Fibroblast of skin of left quadriceps (primary cell): ENCODE measurements around the gene RASA3.

ENCODE experiments used
- DNase-seq, 2 experiments: peaks; one replicate each; pipeline ENCODE4 v3.0.0-alpha.2; 2013; ENCODE audit warnings: low read depth in 2 of 2

RASA3 gene

GRCh38 chr13:114067381-114067885, 65.0 kb downstream of the RASA3 start:
- DNase-seq = peak; percentile 72 to 75

DNA sequence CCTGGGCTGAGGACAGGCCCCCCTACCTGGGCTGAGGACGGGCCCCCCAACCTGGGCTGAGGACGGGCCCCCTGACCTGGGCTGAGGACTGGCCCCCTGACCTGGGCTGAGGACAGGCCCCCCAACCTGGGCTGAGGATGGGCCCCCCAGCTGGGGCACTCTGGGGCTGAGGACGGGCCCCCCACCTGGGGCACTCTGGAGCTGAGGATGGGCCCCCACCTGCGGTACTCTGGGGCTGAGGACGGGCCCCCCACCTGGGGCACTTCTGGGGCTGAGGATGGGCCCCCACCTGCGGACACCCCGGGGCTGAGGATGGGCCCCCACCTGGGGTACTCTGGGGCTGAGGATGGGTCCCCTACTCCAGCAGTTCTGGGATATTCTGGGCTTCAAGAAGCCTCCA, 65.5 kb downstream of the RASA3 start:
- DNase-seq = no peak

GRCh38 chr13:114065926-114066774, 66.3 kb downstream of the RASA3 start:
- DNase-seq = no peak

DNA sequence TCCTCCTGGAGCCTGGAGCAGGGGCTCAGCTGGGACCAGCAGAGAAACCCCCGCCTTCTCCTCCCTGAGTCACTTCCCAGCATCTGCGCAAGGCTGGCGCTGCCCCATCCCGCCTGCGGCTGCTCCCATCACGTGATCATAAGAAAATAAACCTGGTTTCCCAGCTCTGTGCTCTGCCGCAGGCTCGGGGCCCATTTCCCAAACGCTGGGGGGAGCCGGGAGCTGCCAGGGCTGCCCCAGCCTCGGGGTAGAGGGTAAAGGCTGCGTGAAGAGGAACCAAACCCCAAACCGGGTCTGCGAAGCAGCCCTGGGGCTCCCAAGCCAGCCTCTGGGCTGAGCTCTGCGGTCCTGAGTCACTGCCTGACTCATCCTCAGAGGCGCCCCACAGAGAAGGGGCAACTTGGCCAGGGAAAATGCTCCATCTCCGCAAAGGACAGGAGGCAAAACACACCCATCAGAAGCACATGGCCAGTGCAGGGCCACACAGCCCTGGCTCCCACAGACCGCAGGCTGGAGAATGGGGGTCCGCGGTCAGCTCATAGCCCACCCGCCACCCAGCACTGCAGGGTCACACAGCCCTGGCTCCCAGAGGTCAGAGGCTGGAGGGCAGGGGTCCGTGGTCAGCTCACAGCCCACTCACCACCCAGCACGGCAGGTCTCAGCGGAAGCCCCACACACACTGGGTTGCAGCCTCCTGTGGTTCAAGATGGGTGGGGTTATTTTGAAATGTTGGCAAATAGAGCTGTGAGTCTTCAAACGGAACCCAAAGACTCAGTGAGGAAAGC, 67.1 kb downstream of the RASA3 start:
- peak; percentile 94 to 95 for DNase-seq

GRCh38 chr13:114064450-114065140, 67.8 kb downstream of the RASA3 start:
- no peak for DNase-seq

GRCh38 chr13:114063545-114064449, 68.6 kb downstream of the RASA3 start:
- DNase-seq = peak; percentile 61 to 62

- no peak for DNase-seq
These were observed 69.7 kb downstream of the RASA3 start for GRCh38 chr13:114062754-114063153.

- no peak for DNase-seq
These were observed 70.1 kb downstream of the RASA3 start for GRCh38 chr13:114062341-114062740.

DNA sequence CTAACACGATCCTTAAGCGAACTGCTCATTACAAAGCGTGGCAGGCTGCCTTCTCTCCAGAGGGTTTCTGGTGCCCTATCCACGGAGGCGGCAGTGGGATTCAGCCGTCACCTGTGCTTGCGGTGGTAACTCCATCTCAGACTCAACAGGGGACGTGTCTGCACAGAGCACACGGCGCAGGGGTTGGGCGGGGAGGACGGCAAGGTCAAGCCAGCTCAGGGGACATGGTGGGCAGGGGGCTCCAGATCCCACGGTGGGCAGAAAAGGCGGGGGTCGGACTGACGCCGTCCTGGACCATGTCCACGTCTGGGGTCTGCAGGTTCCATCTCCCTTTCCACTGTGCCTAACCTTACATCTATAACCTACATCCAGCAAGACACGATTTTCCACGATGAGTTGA, 70.7 kb downstream of the RASA3 start:
- DNase-seq = no peak

DNA sequence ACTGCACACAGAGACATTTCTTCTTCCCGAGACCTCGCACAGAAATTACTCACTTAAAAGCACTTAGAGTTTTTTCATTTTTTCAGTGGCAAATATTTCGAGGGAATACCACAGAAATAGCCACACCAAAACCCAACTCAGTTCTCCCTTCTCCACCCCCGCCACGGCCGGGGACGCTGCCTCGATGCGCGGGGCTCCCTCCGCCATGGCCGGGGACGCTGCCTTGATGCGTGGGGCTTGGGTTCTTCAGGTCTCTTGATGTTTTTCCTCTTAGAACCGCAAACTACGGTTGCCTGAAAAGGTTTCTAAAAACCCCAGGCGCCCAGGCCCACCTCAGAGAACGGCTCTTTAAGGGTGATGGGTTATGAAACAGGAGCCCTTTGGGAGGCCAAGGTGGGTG, 71.4 kb downstream of the RASA3 start:
- DNase-seq = no peak

GRCh38 chr13:114059946-114060860, 72.2 kb downstream of the RASA3 start:
- DNase-seq = no peak

- DNase-seq = no peak
These were observed 73.0 kb downstream of the RASA3 start for GRCh38 chr13:114059428-114059827.

DNA sequence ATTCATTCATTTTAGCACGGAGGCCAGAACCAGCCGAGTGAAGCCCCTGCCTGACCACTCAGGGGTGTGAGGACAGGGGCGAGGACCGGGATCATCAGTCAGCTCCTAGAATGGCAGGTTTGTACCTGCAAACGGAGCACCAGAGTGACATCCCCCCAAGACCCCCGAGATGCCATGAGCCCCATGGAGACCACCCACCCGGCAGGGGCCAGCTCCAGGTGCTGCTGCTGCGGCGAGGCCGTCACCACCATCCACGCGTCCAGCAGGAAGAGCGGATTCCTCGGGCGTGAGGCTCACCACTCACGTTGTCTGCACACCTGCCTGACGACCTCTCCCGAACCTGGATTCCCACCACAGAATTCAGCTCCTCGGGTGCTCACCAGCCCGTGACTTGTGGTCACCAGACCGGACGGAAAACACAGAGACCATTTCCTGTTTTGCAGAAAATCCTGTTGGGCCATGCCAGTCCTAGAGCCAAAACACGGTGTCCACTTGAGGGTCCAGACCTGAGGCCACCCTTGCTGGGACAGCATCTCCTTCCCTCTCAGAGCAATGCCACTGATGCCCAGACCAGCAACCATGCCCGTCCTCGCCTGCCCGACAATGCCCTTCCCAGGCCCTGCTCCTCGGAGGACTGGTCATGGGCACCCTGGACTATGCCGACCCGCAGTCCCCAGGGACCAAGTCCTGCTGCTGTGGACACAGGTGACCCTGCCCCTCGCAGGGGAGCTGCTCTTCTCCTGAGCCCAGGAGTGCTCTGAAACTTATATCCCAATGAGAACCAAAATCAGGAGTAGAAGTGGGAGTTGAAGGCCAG, 74.2 kb downstream of the RASA3 start:
- no peak for DNase-seq

DNA sequence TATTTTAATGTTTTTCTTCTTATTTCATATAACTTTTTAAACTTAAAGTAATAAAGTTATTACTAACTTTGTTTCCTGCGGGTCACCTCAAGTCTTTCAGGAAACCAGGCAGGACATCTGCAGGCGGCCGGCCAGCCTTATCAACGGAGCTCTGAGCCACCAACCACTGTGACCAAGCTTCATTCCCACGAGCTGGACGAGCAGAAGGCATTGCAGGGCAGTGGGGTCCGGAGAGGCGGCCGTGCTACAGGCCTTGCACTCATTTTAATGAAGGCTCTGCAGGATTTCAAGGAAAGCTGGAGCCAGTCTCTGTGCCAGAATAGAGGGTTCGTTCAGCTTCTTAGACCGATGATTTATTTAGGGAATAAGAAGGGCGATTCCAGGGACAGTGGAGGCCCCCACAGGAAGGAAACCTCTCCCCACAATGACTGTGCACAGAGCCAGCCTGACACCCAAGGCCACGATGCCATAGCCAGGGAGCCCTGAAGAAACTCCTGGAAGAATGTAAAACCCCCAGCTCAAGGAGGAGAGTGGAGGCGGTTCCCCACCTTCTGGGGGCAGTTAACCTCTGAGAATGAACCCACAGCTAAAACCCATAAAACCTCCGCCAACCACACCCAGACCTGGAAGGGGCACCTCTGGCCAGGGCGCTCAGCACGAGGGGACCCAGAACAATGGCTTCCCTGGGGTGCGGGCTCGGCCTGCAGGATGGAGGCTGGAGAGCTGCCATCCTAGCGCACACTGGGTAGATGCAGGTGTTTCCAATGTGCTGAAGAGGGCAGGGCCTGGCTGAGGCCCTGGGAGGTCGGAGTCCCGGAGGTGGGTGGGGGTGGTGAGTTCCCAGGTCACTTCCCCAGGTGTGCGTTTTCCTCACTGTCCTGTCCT, 75.0 kb downstream of the RASA3 start:
- no peak for DNase-seq

DNA sequence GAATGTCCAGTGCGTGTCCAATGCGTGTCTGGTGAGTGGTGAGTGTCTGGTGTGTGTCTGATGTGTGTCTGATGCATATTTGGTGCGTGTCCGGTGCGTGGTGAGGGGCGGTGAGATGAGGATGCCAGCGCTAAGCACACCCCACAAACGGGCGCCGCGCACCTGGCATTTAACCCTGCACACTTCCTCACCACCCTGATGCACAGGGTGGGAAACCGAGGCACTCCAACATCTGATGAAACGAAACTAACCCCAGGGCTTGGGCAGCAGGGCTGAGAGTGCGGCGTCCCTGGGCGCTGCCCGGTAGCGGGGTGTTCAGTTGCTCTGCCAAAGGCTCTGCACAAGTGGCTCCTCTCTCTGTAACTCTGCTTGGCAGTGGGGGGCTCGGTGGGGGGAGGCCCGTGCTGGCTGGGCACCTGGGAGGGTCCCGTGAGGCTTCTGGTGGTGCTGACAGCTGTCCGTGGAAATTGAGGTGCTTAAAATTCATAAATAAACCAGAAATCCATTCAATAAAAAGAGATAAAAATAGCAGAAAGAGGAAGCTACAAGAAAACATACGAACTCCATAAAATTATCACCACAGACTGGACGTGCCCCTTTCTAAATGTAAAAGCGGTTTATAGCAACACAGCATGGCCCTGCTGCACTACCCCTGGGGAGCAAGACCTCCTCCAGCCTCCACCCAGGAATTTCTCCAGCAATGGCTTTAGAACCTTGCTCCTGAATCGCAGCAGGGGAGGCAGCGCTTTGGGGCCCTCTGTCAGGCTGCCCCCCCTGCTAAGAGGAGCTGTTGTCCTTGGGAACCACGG, 76.0 kb downstream of the RASA3 start:
- no peak for DNase-seq

- no peak for DNase-seq
These were observed 76.7 kb downstream of the RASA3 start for GRCh38 chr13:114055766-114056165.

DNA sequence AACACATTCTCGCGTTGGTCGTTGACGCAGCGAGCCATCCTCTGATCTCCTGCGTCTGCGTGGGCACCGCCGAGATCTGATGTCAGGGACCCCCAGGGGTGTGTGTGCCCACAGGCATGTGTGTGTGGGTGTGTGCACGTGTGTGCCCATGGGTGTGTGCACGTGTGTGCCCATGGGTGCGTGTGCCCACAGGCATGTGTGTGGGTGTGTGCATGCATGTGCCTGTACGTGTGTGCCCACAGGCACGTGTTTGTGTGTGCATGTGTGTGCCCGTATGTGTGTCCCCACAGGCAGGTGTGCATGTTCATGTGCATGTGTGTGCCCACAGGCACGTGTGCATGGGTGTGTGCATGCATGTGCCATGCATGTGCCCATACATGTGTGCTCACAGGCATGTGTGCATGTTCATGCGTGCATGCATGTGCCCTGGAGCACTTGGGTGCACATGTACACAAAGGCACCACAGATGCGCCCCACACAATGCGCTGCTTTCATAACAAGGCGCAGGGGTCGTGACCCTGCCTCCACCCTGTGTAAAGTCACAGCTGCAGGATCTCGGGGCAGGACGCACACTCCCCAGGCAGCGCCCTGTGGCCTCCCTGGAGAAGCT, 77.5 kb downstream of the RASA3 start:
- no peak for DNase-seq
